ENCODE data around the gene FOXO3.
A peak's percentile ranks its signal among the peaks of the same experiment; 100 is the strongest.

FOXO3 gene

DNA sequence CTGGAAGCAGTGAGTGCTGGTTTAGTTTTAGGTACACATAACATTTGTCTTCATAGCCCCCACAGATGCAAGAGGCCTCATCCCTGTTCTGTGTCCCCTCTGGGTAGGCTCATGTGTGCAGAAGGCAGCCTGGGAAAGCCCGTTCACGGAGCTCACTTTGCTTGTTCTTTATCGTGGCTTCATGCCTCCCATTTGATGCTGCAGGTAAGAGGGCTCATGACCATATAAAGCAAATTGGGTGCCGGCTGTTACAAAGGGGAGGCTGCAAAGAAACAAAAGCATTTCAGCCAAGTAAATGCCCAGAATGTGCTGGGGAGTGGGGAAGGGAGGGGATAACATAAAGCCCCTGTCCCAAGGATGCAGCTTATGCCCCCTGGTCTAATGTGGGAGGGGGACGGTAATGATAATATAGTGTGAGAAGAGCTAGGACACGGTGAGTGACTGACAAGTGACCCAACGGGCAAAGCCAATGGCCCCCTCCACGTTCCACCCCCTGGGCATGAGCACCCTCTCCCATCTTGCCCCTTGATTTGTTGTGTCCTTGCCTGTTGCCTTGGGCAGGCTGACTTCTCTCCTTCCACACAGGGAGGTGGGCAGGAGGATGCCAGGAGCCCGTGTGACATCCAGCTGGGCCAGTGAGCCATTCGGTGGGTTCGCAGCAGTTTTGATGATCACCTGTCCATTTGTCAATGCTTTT, 138.0 kb downstream of the FOXO3 start:
- H3K36me3 ChIP-seq (ENCODE audit: control insufficient read depth, insufficient read depth, low read length, severe bottlenecking): no peaks in the 10 kb centered on the region
- H3K4me1 ChIP-seq (ENCODE audit: control insufficient read depth, insufficient read depth, low read length): peaks cover 12% of the 10 kb centered on the region
- H3K27me3 ChIP-seq (replicated peaks; ENCODE audit: control insufficient read depth, insufficient read depth, low read length): no peaks in the 10 kb centered on the region
- H3K9ac ChIP-seq (ENCODE audit: low read length): no peak overlapping the region
- DNase-seq (ENCODE audit: low read depth): no peak
- no peak overlapping the region for H3K4me3 ChIP-seq (ENCODE audit: low read length)
- peaks cover 26% of the 10 kb centered on the region for H3K9me3 ChIP-seq (ENCODE audit: control insufficient read depth, low read length)

DNA sequence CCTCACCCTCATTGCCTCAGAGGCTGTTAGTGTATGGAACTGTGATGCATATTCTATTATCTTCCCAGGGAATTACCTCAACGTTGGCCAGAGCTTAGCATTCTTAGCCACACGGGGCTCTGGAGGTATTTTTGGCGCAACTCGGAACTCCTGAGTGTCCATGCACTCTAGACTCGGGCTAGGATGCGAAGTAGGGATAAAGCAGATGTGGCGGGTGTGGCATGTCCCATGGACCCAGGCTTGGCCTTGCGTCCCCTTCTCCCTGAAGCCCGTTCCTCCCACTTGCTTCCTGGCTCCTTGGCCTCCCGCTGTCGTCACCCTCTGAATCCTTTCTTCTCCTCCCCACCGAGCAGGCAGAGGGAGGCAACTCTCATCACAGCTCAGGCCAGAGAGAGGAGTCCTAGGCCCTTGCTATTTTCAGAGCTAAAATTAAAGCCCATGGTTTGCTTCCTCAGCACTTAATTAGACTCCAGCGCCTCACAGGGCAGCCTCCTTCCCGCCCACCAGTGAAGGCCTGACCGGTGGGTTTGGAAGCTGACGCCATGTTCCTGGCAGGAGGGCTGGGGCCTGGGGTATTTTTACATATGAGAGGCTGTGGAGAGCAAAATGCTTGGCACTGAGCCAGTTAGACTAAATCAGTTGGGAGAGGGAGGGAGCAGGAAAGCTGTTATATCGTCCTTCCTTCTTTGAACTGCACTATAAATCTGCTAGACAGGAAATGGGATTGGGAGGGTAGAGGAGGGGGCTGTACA, 138.7 kb downstream of the FOXO3 start:
- Histone ChIP-seq H3K36me3 (ENCODE audit: control insufficient read depth, insufficient read depth, low read length, severe bottlenecking) (no peaks in the 10 kb centered on the region), H3K4me3 (ENCODE audit: low read length) (no peak overlapping the region), H3K9ac (ENCODE audit: low read length) (no peak overlapping the region), H3K27me3 (replicated peaks; ENCODE audit: control insufficient read depth, insufficient read depth, low read length) (no peaks in the 10 kb centered on the region), H3K9me3 (ENCODE audit: control insufficient read depth, low read length) (peaks cover 26% of the 10 kb centered on the region), H3K4me1 (ENCODE audit: control insufficient read depth, insufficient read depth, low read length) (peaks cover 12% of the 10 kb centered on the region)
- no peak for DNase-seq (ENCODE audit: low read depth)

DNA sequence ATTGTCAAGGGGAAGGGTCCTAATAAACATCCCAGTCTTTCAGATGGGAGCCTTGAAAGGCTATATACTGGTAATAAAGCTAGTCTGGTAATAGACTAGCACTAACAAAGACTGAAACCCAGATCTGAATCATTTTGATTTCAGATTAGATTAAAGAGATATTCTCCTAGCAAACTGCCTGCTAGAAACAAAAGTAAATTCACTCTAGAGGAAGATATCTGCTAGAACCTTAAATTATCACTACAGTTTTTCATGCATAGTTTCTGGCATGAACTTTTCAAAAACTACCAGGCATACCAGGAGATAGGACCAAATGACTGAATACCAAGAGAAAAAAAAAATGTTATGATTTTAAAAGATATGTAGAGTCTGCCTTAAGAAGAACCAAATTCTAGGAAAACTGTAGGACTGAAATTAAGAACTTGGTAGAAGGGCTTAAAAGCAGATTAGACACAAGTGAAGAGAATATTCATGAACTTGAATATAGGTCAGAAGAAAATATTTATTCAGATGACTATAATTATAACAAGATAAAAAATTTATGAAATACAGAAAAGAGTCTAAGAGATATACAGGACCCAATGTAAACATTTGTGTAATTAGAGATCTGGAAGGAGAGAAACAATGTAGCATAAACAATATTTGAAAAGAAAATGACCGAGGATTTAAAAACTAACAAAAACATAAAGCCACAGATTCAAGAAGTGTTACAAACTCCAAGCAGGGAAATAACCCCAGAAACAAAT, 141.6 kb downstream of the FOXO3 start:
- peaks cover 26% of the 10 kb centered on the region for H3K9me3 ChIP-seq (ENCODE audit: control insufficient read depth, low read length)
- no peak for DNase-seq (ENCODE audit: low read depth)
- no peak overlapping the region for H3K9ac ChIP-seq (ENCODE audit: low read length)
- no peak overlapping the region for H3K4me3 ChIP-seq (ENCODE audit: low read length)
- H3K27me3 ChIP-seq (replicated peaks; ENCODE audit: control insufficient read depth, insufficient read depth, low read length): no peaks in the 10 kb centered on the region
- peaks cover 9% of the 10 kb centered on the region for H3K4me1 ChIP-seq (ENCODE audit: control insufficient read depth, insufficient read depth, low read length)
- no peaks in the 10 kb centered on the region for H3K36me3 ChIP-seq (ENCODE audit: control insufficient read depth, insufficient read depth, low read length, severe bottlenecking)

DNA sequence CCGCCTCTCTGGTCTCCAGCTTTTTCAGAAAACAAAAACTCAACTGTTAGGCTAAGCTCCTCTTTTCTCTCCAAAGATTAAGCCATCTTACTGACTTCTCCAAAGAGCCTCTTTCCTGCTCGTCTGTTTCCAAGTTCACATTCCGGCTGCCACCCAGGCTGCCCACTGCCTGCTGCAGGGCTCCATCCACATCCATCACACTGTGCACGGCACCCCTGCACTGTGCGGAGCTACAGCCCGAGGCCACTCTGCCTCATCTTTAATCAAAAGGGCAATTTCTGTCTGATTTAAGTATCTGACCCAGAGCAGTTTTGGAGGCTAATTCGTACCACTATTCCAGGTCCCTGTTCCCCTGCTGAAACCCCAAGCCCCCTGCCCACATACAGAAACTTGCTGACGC, 145.9 kb downstream of the FOXO3 start:
- Histone ChIP-seq H3K9ac (ENCODE audit: low read length) (no peak overlapping the region), H3K27me3 (replicated peaks; ENCODE audit: control insufficient read depth, insufficient read depth, low read length) (no peaks in the 10 kb centered on the region), H3K4me3 (ENCODE audit: low read length) (no peak overlapping the region), H3K36me3 (ENCODE audit: control insufficient read depth, insufficient read depth, low read length, severe bottlenecking) (no peaks in the 10 kb centered on the region), H3K4me1 (ENCODE audit: control insufficient read depth, insufficient read depth, low read length) (no peaks in the 10 kb centered on the region), H3K9me3 (ENCODE audit: control insufficient read depth, low read length) (peaks cover 19% of the 10 kb centered on the region)
- DNase-seq (ENCODE audit: low read depth): no peak

GRCh38 chr6:108707328-108707976, 146.7 kb downstream of the FOXO3 start:
- H3K27me3 ChIP-seq (replicated peaks; ENCODE audit: control insufficient read depth, insufficient read depth, low read length): no peaks in the 10 kb centered on the region
- no peak for DNase-seq (ENCODE audit: low read depth)
- H3K4me3 ChIP-seq (ENCODE audit: low read length): no peak overlapping the region
- peaks cover 11% of the 10 kb centered on the region for H3K9me3 ChIP-seq (ENCODE audit: control insufficient read depth, low read length)
- no peaks in the 10 kb centered on the region for H3K4me1 ChIP-seq (ENCODE audit: control insufficient read depth, insufficient read depth, low read length)
- H3K36me3 ChIP-seq (ENCODE audit: control insufficient read depth, insufficient read depth, low read length, severe bottlenecking): no peaks in the 10 kb centered on the region
- H3K9ac ChIP-seq (ENCODE audit: low read length): no peak overlapping the region

- Histone ChIP-seq H3K4me1 (ENCODE audit: control insufficient read depth, insufficient read depth, low read length) (peaks cover 18% of the 10 kb centered on the region), H3K36me3 (ENCODE audit: control insufficient read depth, insufficient read depth, low read length, severe bottlenecking) (no peaks in the 10 kb centered on the region), H3K9ac (ENCODE audit: low read length) (no peak overlapping the region), H3K4me3 (ENCODE audit: low read length) (no peak overlapping the region), H3K27me3 (replicated peaks; ENCODE audit: control insufficient read depth, insufficient read depth, low read length) (no peaks in the 10 kb centered on the region), H3K9me3 (ENCODE audit: control insufficient read depth, low read length) (no peaks in the 10 kb centered on the region)
- no peak for DNase-seq (ENCODE audit: low read depth)
Measured at GRCh38 chr6:108710030-108710429, 149.3 kb downstream of the FOXO3 start.

DNA sequence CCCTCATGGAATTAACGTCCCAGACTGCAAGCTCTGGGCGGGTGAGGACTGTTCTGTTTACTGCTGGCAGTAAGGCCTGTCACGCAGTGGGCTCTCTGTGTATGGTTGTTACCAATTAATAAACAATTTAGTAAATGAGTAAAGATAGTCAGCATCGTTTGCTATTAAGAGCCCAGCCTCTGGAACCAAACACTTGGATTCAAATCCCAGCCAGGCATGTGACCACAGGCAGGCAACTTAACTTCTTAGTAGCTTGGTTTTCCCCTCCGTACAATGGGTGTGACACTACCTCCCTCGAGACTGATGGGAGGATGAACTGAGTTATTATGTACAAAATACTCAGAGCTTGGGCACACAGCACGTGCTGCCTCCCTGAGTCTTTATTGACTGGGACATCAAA, 149.8 kb downstream of the FOXO3 start:
- Histone ChIP-seq H3K4me3 (ENCODE audit: low read length) (no peak overlapping the region), H3K9me3 (ENCODE audit: control insufficient read depth, low read length) (no peaks in the 10 kb centered on the region), H3K4me1 (ENCODE audit: control insufficient read depth, insufficient read depth, low read length) (peaks cover 18% of the 10 kb centered on the region), H3K36me3 (ENCODE audit: control insufficient read depth, insufficient read depth, low read length, severe bottlenecking) (no peaks in the 10 kb centered on the region), H3K9ac (ENCODE audit: low read length) (no peak overlapping the region), H3K27me3 (replicated peaks; ENCODE audit: control insufficient read depth, insufficient read depth, low read length) (no peaks in the 10 kb centered on the region)
- DNase-seq (ENCODE audit: low read depth): no peak

DNA sequence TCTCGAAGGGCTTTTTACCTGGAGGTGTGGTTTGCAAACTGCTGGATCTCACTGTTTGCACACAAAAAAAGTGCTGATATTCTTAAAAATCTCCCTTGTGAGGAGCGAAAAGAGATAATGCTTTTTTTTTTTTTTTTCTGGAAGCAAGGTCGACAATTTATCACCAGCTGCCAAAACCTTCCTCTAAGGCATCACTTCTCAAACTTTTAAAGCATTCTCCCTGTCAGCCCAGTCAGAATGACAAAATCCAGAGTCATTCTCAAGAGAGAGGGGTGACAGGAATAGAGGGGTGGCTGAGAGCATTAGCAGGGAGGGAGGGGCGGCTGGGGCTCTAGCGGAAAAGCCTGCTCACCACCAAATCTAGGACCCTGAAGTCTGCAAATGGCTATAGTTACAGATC, 150.4 kb downstream of the FOXO3 start:
- no peak for DNase-seq (ENCODE audit: low read depth)
- no peak overlapping the region for H3K9ac ChIP-seq (ENCODE audit: low read length)
- no peak overlapping the region for H3K4me3 ChIP-seq (ENCODE audit: low read length)
- H3K9me3 ChIP-seq (ENCODE audit: control insufficient read depth, low read length): no peaks in the 10 kb centered on the region
- peaks cover 18% of the 10 kb centered on the region for H3K4me1 ChIP-seq (ENCODE audit: control insufficient read depth, insufficient read depth, low read length)
- no peaks in the 10 kb centered on the region for H3K27me3 ChIP-seq (replicated peaks; ENCODE audit: control insufficient read depth, insufficient read depth, low read length)
- H3K36me3 ChIP-seq (ENCODE audit: control insufficient read depth, insufficient read depth, low read length, severe bottlenecking): no peaks in the 10 kb centered on the region

DNA sequence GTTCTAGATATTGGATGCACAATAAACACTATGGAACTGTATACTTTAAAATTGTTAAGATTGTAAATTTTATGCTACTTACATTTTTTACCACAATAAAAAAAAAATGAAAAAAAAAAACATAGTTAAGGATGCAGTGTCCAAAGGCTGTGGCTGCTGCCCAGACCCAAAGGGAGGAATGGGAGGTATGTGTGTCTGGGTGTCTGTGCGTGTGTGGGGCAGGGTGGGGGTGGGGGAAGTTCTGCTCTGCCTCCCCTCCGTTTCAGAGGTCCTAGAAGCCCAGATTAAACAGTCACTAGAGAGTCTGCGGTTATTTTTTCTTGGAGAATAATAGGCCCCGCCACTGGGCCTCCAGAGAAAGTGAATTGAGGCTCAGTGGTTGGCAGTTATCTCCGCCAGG, 151.1 kb downstream of the FOXO3 start:
- Histone ChIP-seq H3K27me3 (replicated peaks; ENCODE audit: control insufficient read depth, insufficient read depth, low read length) (no peaks in the 10 kb centered on the region), H3K9ac (ENCODE audit: low read length) (no peak overlapping the region), H3K4me1 (ENCODE audit: control insufficient read depth, insufficient read depth, low read length) (peaks cover 18% of the 10 kb centered on the region), H3K4me3 (ENCODE audit: low read length) (no peak overlapping the region), H3K36me3 (ENCODE audit: control insufficient read depth, insufficient read depth, low read length, severe bottlenecking) (no peaks in the 10 kb centered on the region), H3K9me3 (ENCODE audit: control insufficient read depth, low read length) (no peaks in the 10 kb centered on the region)
- peak; percentile 23 for DNase-seq (ENCODE audit: low read depth)

- H3K27me3 ChIP-seq (replicated peaks; ENCODE audit: control insufficient read depth, insufficient read depth, low read length): no peaks in the 10 kb centered on the region
- no peaks in the 10 kb centered on the region for H3K36me3 ChIP-seq (ENCODE audit: control insufficient read depth, insufficient read depth, low read length, severe bottlenecking)
- peaks cover 18% of the 10 kb centered on the region for H3K4me1 ChIP-seq (ENCODE audit: control insufficient read depth, insufficient read depth, low read length)
- H3K9me3 ChIP-seq (ENCODE audit: control insufficient read depth, low read length): no peaks in the 10 kb centered on the region
- no peak for DNase-seq (ENCODE audit: low read depth)
- no peak overlapping the region for H3K4me3 ChIP-seq (ENCODE audit: low read length)
- H3K9ac ChIP-seq (ENCODE audit: low read length): no peak overlapping the region
Measured at GRCh38 chr6:108712946-108713345, 152.2 kb downstream of the FOXO3 start.
